HL-60 (cell line): ENCODE data around the gene TMEM132D.

Source experiments
- GABPA ChIP-seq: IDR thresholded peaks from 2 replicates; pipeline ENCODE4 v1.6.1; 2012; ENCODE audit warnings: low read depth
- POLR2AphosphoS5 ChIP-seq: IDR thresholded peaks from 2 replicates; pipeline ENCODE4 v1.6.1; 2012; ENCODE audit warnings: low read depth
- TF ChIP-seq, protein P1 (sequence below): IDR thresholded peaks from one replicate; pipeline ENCODE4 v1.5.1; 2011; ENCODE audit warnings: low read length, control low read depth, inconsistent platforms; ENCODE audit not compliant: insufficient read depth
- TF ChIP-seq, protein P2 (sequence below): IDR thresholded peaks from 2 replicates; pipeline ENCODE4 v1.6.1; 2012; ENCODE audit warnings: low read depth; ENCODE audit not compliant: insufficient replicate concordance

DNA sequence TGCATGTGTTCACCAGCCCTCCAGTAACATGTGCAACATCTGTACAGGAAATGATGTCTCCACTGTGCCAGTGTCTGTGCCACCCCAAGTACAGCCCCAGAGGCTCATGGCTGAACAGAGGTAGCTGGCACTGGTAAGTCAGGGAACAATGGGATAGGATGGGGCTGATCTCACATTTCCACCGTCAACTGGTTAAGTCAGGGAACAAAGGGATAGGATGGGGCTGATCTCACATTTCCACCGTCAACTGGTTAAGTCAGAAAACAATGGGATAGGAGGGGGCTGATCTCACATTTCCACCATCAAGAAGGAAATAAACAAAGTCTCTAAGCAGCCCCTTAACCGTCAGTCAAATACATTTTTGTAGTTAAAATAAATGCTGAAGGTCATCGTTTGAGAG is 246.6 kb downstream of the TMEM132D start:
- TF ChIP-seq, protein P1, sequence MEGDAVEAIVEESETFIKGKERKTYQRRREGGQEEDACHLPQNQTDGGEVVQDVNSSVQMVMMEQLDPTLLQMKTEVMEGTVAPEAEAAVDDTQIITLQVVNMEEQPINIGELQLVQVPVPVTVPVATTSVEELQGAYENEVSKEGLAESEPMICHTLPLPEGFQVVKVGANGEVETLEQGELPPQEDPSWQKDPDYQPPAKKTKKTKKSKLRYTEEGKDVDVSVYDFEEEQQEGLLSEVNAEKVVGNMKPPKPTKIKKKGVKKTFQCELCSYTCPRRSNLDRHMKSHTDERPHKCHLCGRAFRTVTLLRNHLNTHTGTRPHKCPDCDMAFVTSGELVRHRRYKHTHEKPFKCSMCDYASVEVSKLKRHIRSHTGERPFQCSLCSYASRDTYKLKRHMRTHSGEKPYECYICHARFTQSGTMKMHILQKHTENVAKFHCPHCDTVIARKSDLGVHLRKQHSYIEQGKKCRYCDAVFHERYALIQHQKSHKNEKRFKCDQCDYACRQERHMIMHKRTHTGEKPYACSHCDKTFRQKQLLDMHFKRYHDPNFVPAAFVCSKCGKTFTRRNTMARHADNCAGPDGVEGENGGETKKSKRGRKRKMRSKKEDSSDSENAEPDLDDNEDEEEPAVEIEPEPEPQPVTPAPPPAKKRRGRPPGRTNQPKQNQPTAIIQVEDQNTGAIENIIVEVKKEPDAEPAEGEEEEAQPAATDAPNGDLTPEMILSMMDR: no peak
- TF ChIP-seq POLR2AphosphoS5 (no peak), GABPA (no peak)
- TF ChIP-seq, protein P2, sequence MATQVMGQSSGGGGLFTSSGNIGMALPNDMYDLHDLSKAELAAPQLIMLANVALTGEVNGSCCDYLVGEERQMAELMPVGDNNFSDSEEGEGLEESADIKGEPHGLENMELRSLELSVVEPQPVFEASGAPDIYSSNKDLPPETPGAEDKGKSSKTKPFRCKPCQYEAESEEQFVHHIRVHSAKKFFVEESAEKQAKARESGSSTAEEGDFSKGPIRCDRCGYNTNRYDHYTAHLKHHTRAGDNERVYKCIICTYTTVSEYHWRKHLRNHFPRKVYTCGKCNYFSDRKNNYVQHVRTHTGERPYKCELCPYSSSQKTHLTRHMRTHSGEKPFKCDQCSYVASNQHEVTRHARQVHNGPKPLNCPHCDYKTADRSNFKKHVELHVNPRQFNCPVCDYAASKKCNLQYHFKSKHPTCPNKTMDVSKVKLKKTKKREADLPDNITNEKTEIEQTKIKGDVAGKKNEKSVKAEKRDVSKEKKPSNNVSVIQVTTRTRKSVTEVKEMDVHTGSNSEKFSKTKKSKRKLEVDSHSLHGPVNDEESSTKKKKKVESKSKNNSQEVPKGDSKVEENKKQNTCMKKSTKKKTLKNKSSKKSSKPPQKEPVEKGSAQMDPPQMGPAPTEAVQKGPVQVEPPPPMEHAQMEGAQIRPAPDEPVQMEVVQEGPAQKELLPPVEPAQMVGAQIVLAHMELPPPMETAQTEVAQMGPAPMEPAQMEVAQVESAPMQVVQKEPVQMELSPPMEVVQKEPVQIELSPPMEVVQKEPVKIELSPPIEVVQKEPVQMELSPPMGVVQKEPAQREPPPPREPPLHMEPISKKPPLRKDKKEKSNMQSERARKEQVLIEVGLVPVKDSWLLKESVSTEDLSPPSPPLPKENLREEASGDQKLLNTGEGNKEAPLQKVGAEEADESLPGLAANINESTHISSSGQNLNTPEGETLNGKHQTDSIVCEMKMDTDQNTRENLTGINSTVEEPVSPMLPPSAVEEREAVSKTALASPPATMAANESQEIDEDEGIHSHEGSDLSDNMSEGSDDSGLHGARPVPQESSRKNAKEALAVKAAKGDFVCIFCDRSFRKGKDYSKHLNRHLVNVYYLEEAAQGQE: no peak
